ENCODE measurements around the gene TCL1A.

Gene TCL1A

DNA sequence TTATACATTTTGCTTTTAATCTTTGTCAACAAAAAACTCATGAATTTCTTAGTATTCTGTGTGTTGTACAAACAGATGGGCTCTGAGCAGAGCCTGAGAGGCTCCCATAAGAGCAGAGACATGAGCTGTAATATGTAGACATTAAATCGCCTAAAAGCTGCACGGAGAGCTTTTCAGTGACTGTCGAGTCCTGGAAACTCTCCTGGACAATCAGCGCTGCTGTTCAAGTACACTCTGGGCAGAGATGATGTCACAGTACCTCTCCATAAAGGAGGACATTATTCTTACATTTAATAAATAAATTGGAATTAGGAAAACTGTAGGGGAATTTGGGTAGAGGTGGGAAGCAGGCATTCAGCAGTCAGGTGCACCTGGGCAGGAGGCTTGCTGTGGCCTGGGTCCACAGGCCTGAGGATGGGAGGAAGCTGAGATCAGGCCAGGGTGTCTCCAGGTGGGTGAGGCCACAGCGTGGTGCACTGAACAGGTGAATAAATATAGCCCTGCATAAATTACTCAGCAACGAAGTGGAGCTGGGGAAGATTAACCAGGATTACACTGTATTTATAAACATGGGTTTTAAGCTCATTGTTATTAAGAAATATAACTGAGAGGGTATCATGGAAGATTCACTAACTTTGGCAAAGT is 13.3 kb upstream of the TCL1A start:
- in situ Hi-C loops (cut with HindIII; ENCODE audit: low sequenced_read_pairs): no loop called here
- no peak overlapping the region for H3K4me3 ChIP-seq (ENCODE audit: low read depth, low read length)
- TF ChIP-seq, protein P1, sequence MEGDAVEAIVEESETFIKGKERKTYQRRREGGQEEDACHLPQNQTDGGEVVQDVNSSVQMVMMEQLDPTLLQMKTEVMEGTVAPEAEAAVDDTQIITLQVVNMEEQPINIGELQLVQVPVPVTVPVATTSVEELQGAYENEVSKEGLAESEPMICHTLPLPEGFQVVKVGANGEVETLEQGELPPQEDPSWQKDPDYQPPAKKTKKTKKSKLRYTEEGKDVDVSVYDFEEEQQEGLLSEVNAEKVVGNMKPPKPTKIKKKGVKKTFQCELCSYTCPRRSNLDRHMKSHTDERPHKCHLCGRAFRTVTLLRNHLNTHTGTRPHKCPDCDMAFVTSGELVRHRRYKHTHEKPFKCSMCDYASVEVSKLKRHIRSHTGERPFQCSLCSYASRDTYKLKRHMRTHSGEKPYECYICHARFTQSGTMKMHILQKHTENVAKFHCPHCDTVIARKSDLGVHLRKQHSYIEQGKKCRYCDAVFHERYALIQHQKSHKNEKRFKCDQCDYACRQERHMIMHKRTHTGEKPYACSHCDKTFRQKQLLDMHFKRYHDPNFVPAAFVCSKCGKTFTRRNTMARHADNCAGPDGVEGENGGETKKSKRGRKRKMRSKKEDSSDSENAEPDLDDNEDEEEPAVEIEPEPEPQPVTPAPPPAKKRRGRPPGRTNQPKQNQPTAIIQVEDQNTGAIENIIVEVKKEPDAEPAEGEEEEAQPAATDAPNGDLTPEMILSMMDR (IDR thresholded peaks at IDR 0.05; ENCODE audit: low read depth, low read length, missing control alignments): no peak
- DNase-seq (ENCODE audit: low read depth): no peak

DNA sequence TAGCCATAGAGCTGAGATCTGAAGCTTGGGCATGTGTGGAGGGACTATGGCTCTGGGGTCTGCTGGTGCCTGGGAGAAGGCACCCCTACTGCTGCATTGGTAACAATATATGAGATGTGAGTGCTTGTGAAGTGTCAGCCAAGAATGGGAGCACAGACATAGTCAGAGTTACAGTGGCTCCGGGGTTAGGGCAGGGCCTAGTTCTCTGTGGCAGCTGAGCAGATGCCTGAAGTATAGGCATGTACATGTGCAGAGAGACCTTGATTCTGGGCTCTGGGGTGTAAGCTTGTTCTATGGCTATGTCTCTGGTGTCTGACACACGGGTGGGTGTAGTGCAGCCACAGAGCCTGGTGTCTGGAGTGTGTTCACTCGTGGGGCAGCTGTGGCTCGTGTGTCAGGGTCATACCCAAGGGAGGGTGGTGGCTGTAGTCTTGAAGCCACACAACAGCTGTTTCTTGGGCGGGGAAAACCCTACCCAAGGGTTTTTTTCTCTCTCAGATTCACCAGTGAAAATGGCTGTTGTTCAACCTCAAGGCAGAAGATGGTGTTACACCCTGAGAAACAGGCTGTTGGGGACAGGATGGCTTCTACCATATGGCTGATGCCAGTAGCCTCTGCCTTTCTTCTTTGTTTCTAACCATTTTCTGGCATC is 11.9 kb upstream of the TCL1A start:
- TF ChIP-seq, protein P1 (IDR thresholded peaks at IDR 0.05; ENCODE audit: low read depth, low read length, missing control alignments): no peak
- in situ Hi-C loops (cut with HindIII; ENCODE audit: low sequenced_read_pairs): no loop called here
- no peak for DNase-seq (ENCODE audit: low read depth)
- no peak overlapping the region for H3K4me3 ChIP-seq (ENCODE audit: low read depth, low read length)

DNA sequence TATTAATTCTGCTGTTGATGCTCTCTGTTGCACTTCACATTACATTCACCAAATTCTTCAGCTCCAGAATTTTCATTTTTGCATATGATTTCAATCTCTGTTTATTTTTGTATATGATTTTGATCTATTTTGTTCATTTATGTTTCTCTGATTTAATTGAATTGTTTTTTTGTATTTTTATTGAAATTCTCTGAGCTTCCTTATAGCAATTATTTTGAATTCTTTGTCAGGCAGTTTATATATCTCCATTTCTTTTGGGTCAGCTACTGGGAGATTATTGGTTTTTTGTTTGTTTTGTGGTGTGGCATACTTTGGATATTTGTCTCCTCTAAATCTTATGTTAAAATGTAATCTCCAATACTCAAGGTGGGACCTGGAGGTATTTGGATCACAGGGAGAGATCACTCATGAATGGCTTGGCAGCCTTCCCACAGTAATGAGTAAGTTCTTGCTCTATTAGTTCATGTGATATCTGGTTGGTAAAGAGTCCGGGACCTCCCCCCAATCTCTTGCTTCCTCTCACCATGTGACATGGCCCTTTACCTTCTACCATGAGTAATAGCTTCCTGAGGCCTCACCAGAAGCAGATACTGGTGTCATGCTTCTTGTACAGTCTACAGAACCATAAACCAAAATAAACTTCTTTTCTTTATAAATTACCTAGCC is 8.7 kb upstream of the TCL1A start:
- no peak for DNase-seq (ENCODE audit: low read depth)
- no peak overlapping the region for H3K4me3 ChIP-seq (ENCODE audit: low read depth, low read length)
- TF ChIP-seq, protein P1 (IDR thresholded peaks at IDR 0.05; ENCODE audit: low read depth, low read length, missing control alignments): no peak
- in situ Hi-C loops (cut with HindIII; ENCODE audit: low sequenced_read_pairs): no loop called here

DNA sequence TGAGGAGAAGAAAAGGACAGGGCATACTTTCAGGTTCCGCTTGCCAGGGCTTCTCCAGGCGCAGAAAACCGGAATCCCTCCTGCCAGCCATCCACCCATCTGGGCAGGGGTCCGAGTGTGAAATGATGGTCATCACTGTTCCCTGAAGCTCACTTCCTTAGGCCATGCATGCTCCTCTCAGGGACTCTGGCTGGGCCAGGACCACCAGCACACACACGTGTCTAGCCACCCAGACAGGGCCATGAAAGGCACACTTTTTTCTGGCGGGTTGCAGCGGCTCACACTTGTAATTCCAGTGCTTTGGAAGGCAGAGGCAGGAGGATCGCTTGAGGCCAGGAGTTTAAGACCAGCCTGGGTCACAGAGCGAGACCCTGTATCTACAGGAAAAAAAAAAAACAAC is 1.5 kb downstream of the TCL1A start:
- H3K4me3 ChIP-seq (ENCODE audit: low read depth, low read length): no peak overlapping the region
- in situ Hi-C loops (cut with HindIII; ENCODE audit: low sequenced_read_pairs): no loop called here
- no peak for DNase-seq (ENCODE audit: low read depth)
- TF ChIP-seq, protein P1 (IDR thresholded peaks at IDR 0.05; ENCODE audit: low read depth, low read length, missing control alignments): no peak

DNA sequence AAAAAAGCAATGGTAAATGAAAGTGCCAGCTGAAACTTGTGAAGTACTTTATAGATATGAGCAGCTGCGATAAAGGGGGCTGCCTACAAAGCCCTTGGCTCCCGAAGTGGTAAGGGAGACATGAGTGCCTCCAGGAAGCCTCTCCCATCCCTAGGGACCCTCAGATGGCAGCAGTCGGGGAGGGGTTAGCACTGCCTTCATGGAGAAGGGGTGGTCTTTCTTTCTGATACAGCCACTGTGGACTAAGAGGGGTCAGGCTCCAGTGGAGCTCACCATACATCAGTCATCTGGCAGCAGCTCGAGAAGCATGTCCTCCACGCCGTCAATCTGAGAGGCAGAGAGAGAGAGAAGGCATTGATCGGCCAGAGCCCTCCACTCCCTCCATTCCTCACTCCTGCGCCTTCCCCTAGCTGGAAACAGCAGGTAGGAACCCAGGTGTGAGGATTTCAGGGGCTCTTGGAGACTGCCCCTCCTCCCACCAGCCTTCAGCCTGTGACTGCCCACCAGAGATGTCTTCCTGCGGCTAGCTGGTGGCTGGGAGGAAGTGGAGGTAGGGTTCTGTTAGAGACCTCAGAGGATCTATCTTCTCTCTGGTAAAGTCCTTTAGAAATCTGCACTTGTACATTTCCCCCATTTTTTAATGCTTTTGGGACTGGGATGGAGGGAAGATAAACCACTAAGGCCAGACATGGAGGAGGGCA is 2.3 kb downstream of the TCL1A start:
- TF ChIP-seq, protein P1 (IDR thresholded peaks at IDR 0.05; ENCODE audit: low read depth, low read length, missing control alignments): no peak
- no peak for DNase-seq (ENCODE audit: low read depth)
- H3K4me3 ChIP-seq (ENCODE audit: low read depth, low read length): no peak overlapping the region
- in situ Hi-C loops (cut with HindIII; ENCODE audit: low sequenced_read_pairs): no loop called here

DNA sequence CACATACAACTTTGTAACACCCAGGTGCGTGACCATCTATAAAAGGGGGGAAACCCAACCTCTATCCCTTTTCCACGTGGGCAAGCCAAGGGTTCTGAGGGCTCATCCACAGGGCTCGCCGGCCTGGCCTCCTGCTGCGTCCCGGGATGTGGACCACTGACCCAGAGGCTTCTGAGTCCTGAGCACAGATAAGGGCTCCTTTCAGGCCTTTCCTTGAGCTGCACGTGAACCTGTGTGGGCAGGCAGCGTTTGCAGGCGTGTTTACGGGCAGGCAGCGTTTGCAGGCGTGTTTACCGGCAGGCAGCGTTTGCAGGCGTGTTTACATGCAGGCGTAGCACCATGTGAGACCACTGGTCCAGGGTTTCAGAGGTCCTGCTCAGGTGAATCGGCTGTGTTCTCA is 3.8 kb downstream of the TCL1A start:
- in situ Hi-C loops (cut with HindIII; ENCODE audit: low sequenced_read_pairs): no loop called here
- H3K4me3 ChIP-seq (ENCODE audit: low read depth, low read length): no peak overlapping the region
- TF ChIP-seq, protein P1 (IDR thresholded peaks at IDR 0.05; ENCODE audit: low read depth, low read length, missing control alignments): no peak
- no peak for DNase-seq (ENCODE audit: low read depth)

Data from astrocyte of the cerebellum (primary cell).